ENCODE measurements around the gene REP15.

DNA sequence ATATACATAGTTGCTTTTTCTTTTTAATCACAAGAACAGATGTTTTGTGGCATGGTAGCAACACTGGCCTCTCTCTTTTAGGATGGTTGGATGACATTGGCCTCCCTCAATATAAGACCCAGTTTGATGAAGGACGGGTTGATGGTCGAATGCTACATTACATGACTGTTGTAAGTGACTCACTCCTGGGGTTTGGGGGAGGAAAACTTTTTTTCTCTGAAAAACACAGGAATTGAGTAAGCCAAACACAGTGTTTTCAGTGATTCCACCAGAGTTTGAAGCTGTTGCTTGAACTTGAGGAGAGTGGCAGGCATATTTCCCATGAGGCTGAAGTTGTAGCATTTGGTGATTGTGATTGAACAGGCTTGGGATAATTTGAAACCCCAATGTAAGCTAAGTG, 13.7 kb upstream of the REP15 start:
- TF ChIP-seq, protein P1, sequence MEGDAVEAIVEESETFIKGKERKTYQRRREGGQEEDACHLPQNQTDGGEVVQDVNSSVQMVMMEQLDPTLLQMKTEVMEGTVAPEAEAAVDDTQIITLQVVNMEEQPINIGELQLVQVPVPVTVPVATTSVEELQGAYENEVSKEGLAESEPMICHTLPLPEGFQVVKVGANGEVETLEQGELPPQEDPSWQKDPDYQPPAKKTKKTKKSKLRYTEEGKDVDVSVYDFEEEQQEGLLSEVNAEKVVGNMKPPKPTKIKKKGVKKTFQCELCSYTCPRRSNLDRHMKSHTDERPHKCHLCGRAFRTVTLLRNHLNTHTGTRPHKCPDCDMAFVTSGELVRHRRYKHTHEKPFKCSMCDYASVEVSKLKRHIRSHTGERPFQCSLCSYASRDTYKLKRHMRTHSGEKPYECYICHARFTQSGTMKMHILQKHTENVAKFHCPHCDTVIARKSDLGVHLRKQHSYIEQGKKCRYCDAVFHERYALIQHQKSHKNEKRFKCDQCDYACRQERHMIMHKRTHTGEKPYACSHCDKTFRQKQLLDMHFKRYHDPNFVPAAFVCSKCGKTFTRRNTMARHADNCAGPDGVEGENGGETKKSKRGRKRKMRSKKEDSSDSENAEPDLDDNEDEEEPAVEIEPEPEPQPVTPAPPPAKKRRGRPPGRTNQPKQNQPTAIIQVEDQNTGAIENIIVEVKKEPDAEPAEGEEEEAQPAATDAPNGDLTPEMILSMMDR (conservative IDR thresholded peaks at IDR 0.05; ENCODE audit: low read length), result no peak
- TF ChIP-seq EZH2phosphoT487 (IDR thresholded peaks at IDR 0.05; ENCODE audit: borderline replicate concordance, low read depth, low read length), result no peak

All from OCI-LY7 (cell line).